ENCODE results near the gene DCTN5. TPM values are rescaled to one million over a fixed set of nuclear protein-coding genes. Genes with fewer than 3 reads are reported as not detected.

Gene DCTN5
- total RNA-seq, 1 donor from 2014 or later = 64.1 TPM

GRCh38 chr16:23687034-23687808, 46.0 kb downstream of the DCTN5 start:
- Mint-ChIP-seq H3K4me3 (no peak overlapping the region), H3K4me1 (no peaks in the 10 kb centered on the region), H3K36me3 (ENCODE audit: low read depth) (peaks cover 60% of the 10 kb centered on the region), H3K27ac (no peak overlapping the region), H3K9me3 (no peaks in the 10 kb centered on the region), H3K27me3 (no peaks in the 10 kb centered on the region)
- TF ChIP-seq CTCF (IDR thresholded peaks at IDR 0.05) = no peak
- ATAC-seq (ENCODE audit: low read depth) (no peak), DNase-seq (no peak)
- ChIA-PET CTCF (no interaction called here), POLR2A (no interaction called here)
- intact Hi-C loops (cut with micrococcal nuclease) = no loop called here

- H3K4me3 Mint-ChIP-seq = no peak overlapping the region
- ATAC-seq (ENCODE audit: low read depth) = no peak
- DNase-seq = no peak
- TF ChIP-seq CTCF (IDR thresholded peaks at IDR 0.05) = no peak
- peaks cover 51% of the 10 kb centered on the region for H3K36me3 Mint-ChIP-seq (ENCODE audit: low read depth)
- H3K4me1 Mint-ChIP-seq = peaks cover under 1% of the 10 kb centered on the region
- no peak overlapping the region for H3K27ac Mint-ChIP-seq
- no peaks in the 10 kb centered on the region for H3K9me3 Mint-ChIP-seq
- H3K27me3 Mint-ChIP-seq = no peaks in the 10 kb centered on the region
- CTCF ChIA-PET = no interaction called here
- intact Hi-C loops (cut with micrococcal nuclease) = no loop called here
- POLR2A ChIA-PET = no interaction called here
These were observed 48.3 kb downstream of the DCTN5 start for GRCh38 chr16:23689442-23690187.

GRCh38 chr16:23690771-23691482, 49.7 kb downstream of the DCTN5 start:
- intact Hi-C loops (cut with micrococcal nuclease) = no loop called here
- ChIA-PET POLR2A (no interaction called here), CTCF (interaction anchor here (0.6 kb wide), 1 partner anchor 387 kb away, joined by 4 read pairs; no protein-coding TSS in a partner anchor)
- ATAC-seq (ENCODE audit: low read depth) (no peak), DNase-seq (no peak)
- peaks cover 7% of the 10 kb centered on the region for H3K4me1 Mint-ChIP-seq
- H3K9me3 Mint-ChIP-seq = no peaks in the 10 kb centered on the region
- H3K27me3 Mint-ChIP-seq = peaks cover 4% of the 10 kb centered on the region
- H3K4me3 Mint-ChIP-seq = no peak overlapping the region
- H3K27ac Mint-ChIP-seq = no peak overlapping the region
- TF ChIP-seq CTCF (IDR thresholded peaks at IDR 0.05) = no peak
- peaks cover 44% of the 10 kb centered on the region for H3K36me3 Mint-ChIP-seq (ENCODE audit: low read depth)

- CTCF ChIA-PET = no interaction called here
- no peak overlapping the region for H3K4me3 Mint-ChIP-seq
- DNase-seq (no peak), ATAC-seq (ENCODE audit: low read depth) (no peak)
- H3K9me3 Mint-ChIP-seq = no peaks in the 10 kb centered on the region
- intact Hi-C loops (cut with micrococcal nuclease) = no loop called here
- peaks cover 4% of the 10 kb centered on the region for H3K27me3 Mint-ChIP-seq
- H3K36me3 Mint-ChIP-seq (ENCODE audit: low read depth) = peaks cover 41% of the 10 kb centered on the region
- peaks cover 7% of the 10 kb centered on the region for H3K4me1 Mint-ChIP-seq
- TF ChIP-seq CTCF (IDR thresholded peaks at IDR 0.05) = no peak
- POLR2A ChIA-PET = no interaction called here
- no peak overlapping the region for H3K27ac Mint-ChIP-seq
These were observed 50.4 kb downstream of the DCTN5 start for GRCh38 chr16:23691483-23692189.

Data from activated B cell treated with CpG ODN at 0.5 μM for 24 hours (primary cell).